ENCODE measurements around the gene METAP1D. TPM values are rescaled to one million over a fixed set of nuclear protein-coding genes. Genes with fewer than 3 reads are reported as not detected.

Gene METAP1D
- total RNA-seq, 1 donor from 2014 or later = 4.6 TPM

DNA sequence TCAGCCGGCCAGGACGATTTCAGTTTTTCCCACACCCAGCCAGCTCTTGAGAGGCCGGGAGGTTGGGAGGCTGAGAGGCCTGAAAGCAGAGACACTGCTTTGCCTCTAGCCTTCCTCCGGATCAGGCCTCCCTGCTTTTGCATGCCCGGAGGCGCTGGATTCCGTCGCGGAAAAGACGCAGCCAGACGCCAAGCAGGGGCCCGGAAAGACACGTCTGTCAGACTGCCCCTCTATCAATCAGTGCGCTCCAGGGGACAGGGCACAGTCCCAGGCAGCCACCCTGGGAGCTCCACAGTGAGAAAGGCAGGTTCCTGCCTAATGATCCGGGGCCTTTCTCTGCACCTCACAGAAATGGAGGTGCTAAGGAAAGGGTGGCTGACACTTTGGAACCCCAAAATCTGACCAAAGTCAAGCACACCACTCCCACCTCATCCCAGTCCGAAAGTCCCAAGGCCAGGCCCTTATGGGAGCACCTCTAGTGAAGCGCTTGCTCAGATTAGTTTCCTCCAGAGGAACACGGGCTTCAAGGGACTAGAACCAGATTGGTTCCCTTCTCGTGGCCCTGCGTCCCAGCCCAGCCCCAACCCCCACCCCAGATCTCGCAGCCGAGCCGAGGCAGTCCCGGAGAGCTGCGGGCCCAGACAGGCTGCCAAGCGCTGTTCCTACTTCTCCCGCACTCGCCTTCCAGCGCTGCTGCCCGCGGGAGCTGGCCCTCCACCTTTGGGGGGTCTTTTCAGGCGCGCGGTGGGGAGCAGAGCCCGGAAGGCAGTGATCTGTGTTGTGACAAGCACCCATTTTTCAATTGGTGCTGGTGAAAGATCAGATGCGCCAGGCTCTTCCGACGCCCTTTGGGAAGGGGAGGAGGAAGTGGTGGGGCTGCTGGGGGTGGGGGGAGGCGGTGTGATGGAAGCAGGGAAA, 90.5 kb downstream of the METAP1D start:
- H3K9me3 Mint-ChIP-seq (ENCODE audit: low read depth) = no peaks in the 10 kb centered on the region
- no peak overlapping the region for H3K4me3 Mint-ChIP-seq (ENCODE audit: unreplicated experiment)
- H3K36me3 Mint-ChIP-seq (ENCODE audit: low read depth) = peaks cover 10% of the 10 kb centered on the region
- TF ChIP-seq, protein P1, sequence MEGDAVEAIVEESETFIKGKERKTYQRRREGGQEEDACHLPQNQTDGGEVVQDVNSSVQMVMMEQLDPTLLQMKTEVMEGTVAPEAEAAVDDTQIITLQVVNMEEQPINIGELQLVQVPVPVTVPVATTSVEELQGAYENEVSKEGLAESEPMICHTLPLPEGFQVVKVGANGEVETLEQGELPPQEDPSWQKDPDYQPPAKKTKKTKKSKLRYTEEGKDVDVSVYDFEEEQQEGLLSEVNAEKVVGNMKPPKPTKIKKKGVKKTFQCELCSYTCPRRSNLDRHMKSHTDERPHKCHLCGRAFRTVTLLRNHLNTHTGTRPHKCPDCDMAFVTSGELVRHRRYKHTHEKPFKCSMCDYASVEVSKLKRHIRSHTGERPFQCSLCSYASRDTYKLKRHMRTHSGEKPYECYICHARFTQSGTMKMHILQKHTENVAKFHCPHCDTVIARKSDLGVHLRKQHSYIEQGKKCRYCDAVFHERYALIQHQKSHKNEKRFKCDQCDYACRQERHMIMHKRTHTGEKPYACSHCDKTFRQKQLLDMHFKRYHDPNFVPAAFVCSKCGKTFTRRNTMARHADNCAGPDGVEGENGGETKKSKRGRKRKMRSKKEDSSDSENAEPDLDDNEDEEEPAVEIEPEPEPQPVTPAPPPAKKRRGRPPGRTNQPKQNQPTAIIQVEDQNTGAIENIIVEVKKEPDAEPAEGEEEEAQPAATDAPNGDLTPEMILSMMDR (IDR thresholded peaks at IDR 0.05) = no peak
- peaks cover 47% of the 10 kb centered on the region for H3K4me1 Mint-ChIP-seq (ENCODE audit: low read depth)
- peak overlapping the region; percentile 34 for H3K27ac Mint-ChIP-seq (ENCODE audit: unreplicated experiment)
- DNase-seq (ENCODE audit: low spot score) = no peak
- H3K27me3 Mint-ChIP-seq (ENCODE audit: low read depth) = no peaks in the 10 kb centered on the region

DNA sequence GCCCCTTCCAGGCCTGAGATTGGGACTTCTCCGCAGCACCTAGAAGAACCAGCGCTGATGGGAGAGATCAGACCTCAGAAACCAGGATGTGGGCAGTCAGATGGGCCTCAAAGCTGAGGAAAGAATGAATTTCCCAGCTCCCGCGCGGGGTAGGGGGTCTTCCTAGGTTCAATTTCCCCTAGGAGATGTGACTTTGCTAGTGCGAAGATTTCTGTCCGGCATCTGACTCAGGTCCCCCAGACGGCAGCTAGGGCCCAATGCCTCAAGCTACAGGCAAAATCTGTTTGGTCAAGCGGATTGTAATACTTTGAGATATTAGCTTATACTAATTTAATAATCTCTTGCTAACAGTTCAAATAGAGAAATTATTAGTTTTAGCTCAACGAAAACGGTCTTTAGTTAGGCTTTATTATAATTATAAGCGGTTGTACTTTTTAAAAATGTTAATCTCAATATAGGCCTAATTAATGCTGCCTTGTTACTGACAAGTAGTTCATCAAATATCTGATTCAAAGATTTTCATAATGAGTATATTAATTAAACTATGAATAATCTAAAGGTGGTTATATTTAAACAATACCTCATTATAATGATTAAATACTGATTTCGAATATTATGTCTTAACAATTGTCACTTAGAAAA, 91.4 kb downstream of the METAP1D start:
- no peak for DNase-seq (ENCODE audit: low spot score)
- TF ChIP-seq, protein P1 (IDR thresholded peaks at IDR 0.05) = no peak
- Mint-ChIP-seq H3K4me1 (ENCODE audit: low read depth) (peaks cover 49% of the 10 kb centered on the region), H3K36me3 (ENCODE audit: low read depth) (peaks cover 8% of the 10 kb centered on the region), H3K27me3 (ENCODE audit: low read depth) (no peaks in the 10 kb centered on the region), H3K27ac (ENCODE audit: unreplicated experiment) (peak overlapping the region; percentile 42), H3K4me3 (ENCODE audit: unreplicated experiment) (no peak overlapping the region), H3K9me3 (ENCODE audit: low read depth) (no peaks in the 10 kb centered on the region)

GRCh38 chr2:172091761-172092566, 92.2 kb downstream of the METAP1D start:
- Mint-ChIP-seq H3K27me3 (ENCODE audit: low read depth) (no peaks in the 10 kb centered on the region), H3K9me3 (ENCODE audit: low read depth) (no peaks in the 10 kb centered on the region), H3K4me1 (ENCODE audit: low read depth) (peaks cover 49% of the 10 kb centered on the region), H3K4me3 (ENCODE audit: unreplicated experiment) (no peak overlapping the region), H3K27ac (ENCODE audit: unreplicated experiment) (no peak overlapping the region), H3K36me3 (ENCODE audit: low read depth) (peaks cover 8% of the 10 kb centered on the region)
- TF ChIP-seq, protein P1 (IDR thresholded peaks at IDR 0.05) = no peak
- DNase-seq (ENCODE audit: low spot score) = no peak

DNA sequence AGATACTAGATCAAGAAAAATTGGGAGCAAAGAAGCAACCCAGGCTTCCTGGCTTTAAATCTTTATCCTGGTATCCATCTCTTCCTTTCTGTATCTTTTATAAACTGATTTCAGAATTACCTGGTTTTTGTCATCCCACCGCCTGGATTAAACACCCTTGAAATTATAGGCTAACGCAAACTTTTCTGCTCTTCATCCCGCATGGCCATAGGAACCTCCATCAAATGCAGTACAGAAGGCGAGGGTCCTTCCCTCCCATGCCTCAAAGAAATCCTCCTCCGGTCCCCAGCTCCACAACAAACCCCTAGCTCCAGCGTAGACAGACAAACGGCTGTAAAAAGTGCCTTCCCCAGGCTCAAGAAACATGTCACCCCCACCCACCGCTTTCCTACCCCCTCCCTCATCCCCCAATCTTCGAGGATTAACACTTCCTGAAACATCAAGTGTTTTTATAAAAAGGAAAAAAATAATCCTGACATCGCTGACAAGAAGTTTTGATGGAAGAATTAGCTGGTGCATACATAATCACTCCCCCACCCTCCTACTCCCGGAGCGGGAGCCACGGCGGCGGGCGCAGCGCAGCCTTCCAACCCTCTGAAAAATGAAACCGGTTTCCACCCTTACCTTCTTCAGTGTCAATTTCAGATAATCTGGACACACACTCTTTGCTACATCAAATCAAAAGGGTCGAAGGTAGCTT, 93.1 kb downstream of the METAP1D start:
- peaks cover 57% of the 10 kb centered on the region for H3K4me1 Mint-ChIP-seq (ENCODE audit: low read depth)
- DNase-seq (ENCODE audit: low spot score) = no peak
- peaks cover 7% of the 10 kb centered on the region for H3K36me3 Mint-ChIP-seq (ENCODE audit: low read depth)
- H3K27me3 Mint-ChIP-seq (ENCODE audit: low read depth) = no peaks in the 10 kb centered on the region
- TF ChIP-seq, protein P1 (IDR thresholded peaks at IDR 0.05) = no peak
- peak overlapping the region; percentile 19 for H3K27ac Mint-ChIP-seq (ENCODE audit: unreplicated experiment)
- peak overlapping the region; percentile 81 for H3K4me3 Mint-ChIP-seq (ENCODE audit: unreplicated experiment)
- no peaks in the 10 kb centered on the region for H3K9me3 Mint-ChIP-seq (ENCODE audit: low read depth)
